Measurements from ENCODE around the gene PROZ. TPM values are rescaled to one million over a fixed set of nuclear protein-coding genes. Genes with fewer than 3 reads are reported as not detected.
"Not testable (repeated sequence)": the region's sequence is repeated elsewhere in the genome, so short reads cannot be mapped to it uniquely, and the experiment has no call there.

PROZ gene
- total and polyA plus RNA-seq, 2 experiments from 2014 or later: not detected

GRCh38 chr13:113161433-113161832, 3.0 kb downstream of the PROZ start:
- Histone ChIP-seq H3K4me3 (no peak overlapping the region), H4K20me1 (ENCODE audit: insufficient read depth) (no peaks in the 10 kb centered on the region), H3K4me1 (ENCODE audit: insufficient read depth) (no peaks in the 10 kb centered on the region), H3K9ac (no peak overlapping the region), H3K4me2 (ENCODE audit: unreplicated experiment) (no peak overlapping the region), H3K9me3 (ENCODE audit: low read depth) (no peaks in the 10 kb centered on the region), H3K9me2 (ENCODE audit: insufficient read depth) (no peaks in the 10 kb centered on the region), H3K36me3 (ENCODE audit: low read depth) (no peaks in the 10 kb centered on the region), H3K27me3 (replicated peaks; ENCODE audit: insufficient read depth) (no peaks in the 10 kb centered on the region; the same call in none of the 2 replicates), H3K79me2 (ENCODE audit: insufficient read depth) (no peaks in the 10 kb centered on the region), H2AFZ (no peak overlapping the region), H3K27ac (no peak overlapping the region), H3F3A (ENCODE audit: insufficient read depth) (no peaks in the 10 kb centered on the region)
- no peak for DNase-seq
- in situ Hi-C loops (cut with MboI): no loop called here
- 41 to 49% methylated on average over 9 to 15 of the region's 16 CpGs for WGBS, 2 experiments (ENCODE audit: low coverage in 1 of 2, low lambda C conversion rate in 2 of 2, missing lambda C conversion rate in 2 of 2)
- TF ChIP-seq EZH2 (IDR thresholded peaks at IDR 0.05; ENCODE audit: insufficient read depth, poor library complexity, severe bottlenecking): no peak
- TF ChIP-seq EZH2phosphoT487 (IDR thresholded peaks at IDR 0.05; ENCODE audit: insufficient read depth, low read depth): no peak

- H3K27me3 ChIP-seq (replicated peaks; ENCODE audit: insufficient read depth); H3K4me1 ChIP-seq (ENCODE audit: insufficient read depth); DNase-seq; H3K27ac ChIP-seq; H3K4me3 ChIP-seq; H3K9me3 ChIP-seq (ENCODE audit: low read depth); H4K20me1 ChIP-seq (ENCODE audit: insufficient read depth); H3F3A ChIP-seq (ENCODE audit: insufficient read depth); H2AFZ ChIP-seq; H3K79me2 ChIP-seq (ENCODE audit: insufficient read depth); H3K4me2 ChIP-seq (ENCODE audit: unreplicated experiment); in situ Hi-C loops (cut with MboI); H3K36me3 ChIP-seq (ENCODE audit: low read depth); H3K9ac ChIP-seq; H3K9me2 ChIP-seq (ENCODE audit: insufficient read depth): not testable (repeated sequence)
- WGBS, 2 experiments (ENCODE audit: low coverage in 1 of 2, low lambda C conversion rate in 2 of 2, missing lambda C conversion rate in 2 of 2): 37% methylated on average over 10 of the region's 13 CpGs; no CpG with 5 or more reads in 1 of the 2 experiments
These were observed 3.5 kb downstream of the PROZ start for GRCh38 chr13:113161975-113162374.

GRCh38 chr13:113162783-113163685, 4.6 kb downstream of the PROZ start:
- Histone ChIP-seq H4K20me1 (ENCODE audit: insufficient read depth) (no peaks in the 10 kb centered on the region), H3K36me3 (ENCODE audit: low read depth) (no peaks in the 10 kb centered on the region), H3K4me2 (ENCODE audit: unreplicated experiment) (no peak overlapping the region), H3K4me1 (ENCODE audit: insufficient read depth) (no peaks in the 10 kb centered on the region), H3K4me3 (no peak overlapping the region), H2AFZ (no peak overlapping the region), H3F3A (ENCODE audit: insufficient read depth) (no peaks in the 10 kb centered on the region), H3K9ac (no peak overlapping the region), H3K27me3 (replicated peaks; ENCODE audit: insufficient read depth) (no peaks in the 10 kb centered on the region; the same call in none of the 2 replicates), H3K9me2 (ENCODE audit: insufficient read depth) (no peaks in the 10 kb centered on the region), H3K79me2 (ENCODE audit: insufficient read depth) (no peaks in the 10 kb centered on the region), H3K9me3 (ENCODE audit: low read depth) (no peaks in the 10 kb centered on the region), H3K27ac (no peak overlapping the region)
- WGBS, 2 experiments (ENCODE audit: low coverage in 1 of 2, low lambda C conversion rate in 2 of 2, missing lambda C conversion rate in 2 of 2): 26 to 28% methylated on average over 20 to 25 of the region's 25 CpGs
- DNase-seq: no peak
- in situ Hi-C loops (cut with MboI): no loop called here
- no peak for TF ChIP-seq EZH2 (IDR thresholded peaks at IDR 0.05; ENCODE audit: insufficient read depth, poor library complexity, severe bottlenecking)
- no peak for TF ChIP-seq EZH2phosphoT487 (IDR thresholded peaks at IDR 0.05; ENCODE audit: insufficient read depth, low read depth)

- H3F3A ChIP-seq (ENCODE audit: insufficient read depth): no peaks in the 10 kb centered on the region
- in situ Hi-C loops (cut with MboI): no loop called here
- H2AFZ ChIP-seq: no peak overlapping the region
- H3K9me2 ChIP-seq (ENCODE audit: insufficient read depth): no peaks in the 10 kb centered on the region
- H3K27ac ChIP-seq: no peak overlapping the region
- H3K79me2 ChIP-seq (ENCODE audit: insufficient read depth): no peaks in the 10 kb centered on the region
- no peak for DNase-seq
- H3K27me3 ChIP-seq (replicated peaks; ENCODE audit: insufficient read depth): no peaks in the 10 kb centered on the region; the same call in none of the 2 replicates
- H3K36me3 ChIP-seq (ENCODE audit: low read depth): 0 out of 2 replicates have a peak, but pooled peaks cover 4% of the 10 kb centered on the region
- WGBS, 2 experiments (ENCODE audit: low coverage in 1 of 2, low lambda C conversion rate in 2 of 2, missing lambda C conversion rate in 2 of 2): 85 to 88% methylated on average over 12 of the region's 12 CpGs
- H3K9ac ChIP-seq: no peak overlapping the region
- no peaks in the 10 kb centered on the region for H3K9me3 ChIP-seq (ENCODE audit: low read depth)
- TF ChIP-seq EZH2phosphoT487 (IDR thresholded peaks at IDR 0.05; ENCODE audit: insufficient read depth, low read depth): no peak
- TF ChIP-seq EZH2 (IDR thresholded peaks at IDR 0.05; ENCODE audit: insufficient read depth, poor library complexity, severe bottlenecking): no peak
- no peak overlapping the region for H3K4me2 ChIP-seq (ENCODE audit: unreplicated experiment)
- no peaks in the 10 kb centered on the region for H4K20me1 ChIP-seq (ENCODE audit: insufficient read depth)
- no peak overlapping the region for H3K4me3 ChIP-seq
- H3K4me1 ChIP-seq (ENCODE audit: insufficient read depth): no peaks in the 10 kb centered on the region
These were observed 6.0 kb downstream of the PROZ start for GRCh38 chr13:113164492-113164891.
